SK-N-SH treated with all-trans-retinoic acid at 6 μM for 48 hours (cell line): ENCODE results near the gene IGSF9.

Experiments used
- ARNTL ChIP-seq: fragments of 450-650 bp; formaldehyde crosslinking; IDR thresholded peaks from 2 replicates; pipeline ENCODE4 v1.5.0; 2020; ENCODE audit warnings: low read depth, mild to moderate bottlenecking, moderate library complexity, borderline replicate concordance
- BACH2 ChIP-seq: fragments of 250-450 bp; sonication (Bioruptor Pico); IDR thresholded peaks from 2 replicates; pipeline ENCODE4 v1.9.0; 2021; ENCODE audit warnings: mild to moderate bottlenecking, borderline replicate concordance
- CSDC2 ChIP-seq: fragments of 250-450 bp; sonication (Bioruptor Pico); IDR thresholded peaks from 2 replicates; pipeline ENCODE4 v1.5.0; 2020; ENCODE audit warnings: mild to moderate bottlenecking, moderate library complexity
- CSRNP3 ChIP-seq: fragments of 250-450 bp; sonication (Bioruptor Pico); IDR thresholded peaks from 2 replicates; pipeline ENCODE4 v1.5.1; 2021; ENCODE audit warnings: mild to moderate bottlenecking, moderate library complexity
- ESRRG ChIP-seq: fragments of 250-450 bp; sonication (Bioruptor Pico); IDR thresholded peaks from 2 replicates; pipeline ENCODE4 v1.6.1; 2021; ENCODE audit warnings: mild to moderate bottlenecking
- OSR1 ChIP-seq: fragments of 250-450 bp; sonication (Bioruptor Pico); IDR thresholded peaks from 2 replicates; pipeline ENCODE4 v1.8.0; 2022; ENCODE audit warnings: moderate library complexity, mild to moderate bottlenecking, inconsistent platforms
- PATZ1 ChIP-seq: fragments of 250-450 bp; sonication (Bioruptor Pico); IDR thresholded peaks from 2 replicates; pipeline ENCODE4 v1.8.0; 2020; ENCODE audit warnings: mild to moderate bottlenecking, moderate library complexity, borderline replicate concordance
- ZFP3 ChIP-seq: fragments of 250-450 bp; sonication (Bioruptor Pico); IDR thresholded peaks from 2 replicates; pipeline ENCODE4 v1.5.0; 2020; ENCODE audit warnings: mild to moderate bottlenecking, moderate library complexity
- ZFP30 ChIP-seq: fragments of 450-650 bp; formaldehyde crosslinking; IDR thresholded peaks from 2 replicates; pipeline ENCODE4 v1.5.0; 2022; ENCODE audit warnings: mild to moderate bottlenecking, moderate library complexity
- ZNF70 ChIP-seq: fragments of 450-650 bp; formaldehyde crosslinking; IDR thresholded peaks from 2 replicates; pipeline ENCODE4 v1.5.0; 2020; ENCODE audit warnings: mild to moderate bottlenecking, moderate library complexity
- TF ChIP-seq, protein P1 (sequence below): fragments of 250-450 bp; sonication (Bioruptor Pico); IDR thresholded peaks from 2 replicates; pipeline ENCODE4 v1.5.1; 2020; ENCODE audit warnings: low read depth, mild to moderate bottlenecking, moderate library complexity
- TF ChIP-seq, protein P2 (sequence below): fragments of 250-450 bp; sonication (Bioruptor Pico); IDR thresholded peaks from 2 replicates; pipeline ENCODE4 v1.5.0; 2020; ENCODE audit warnings: mild to moderate bottlenecking, moderate library complexity

GRCh38 chr1:159900755-159901360 lies 44.6 kb downstream of the IGSF9 start:
- TF ChIP-seq ARNTL, result no peak
- no peak for TF ChIP-seq CSDC2
- no peak for TF ChIP-seq PATZ1
- TF ChIP-seq BACH2, result no peak
- TF ChIP-seq ZFP30, result no peak
- TF ChIP-seq, protein P1, sequence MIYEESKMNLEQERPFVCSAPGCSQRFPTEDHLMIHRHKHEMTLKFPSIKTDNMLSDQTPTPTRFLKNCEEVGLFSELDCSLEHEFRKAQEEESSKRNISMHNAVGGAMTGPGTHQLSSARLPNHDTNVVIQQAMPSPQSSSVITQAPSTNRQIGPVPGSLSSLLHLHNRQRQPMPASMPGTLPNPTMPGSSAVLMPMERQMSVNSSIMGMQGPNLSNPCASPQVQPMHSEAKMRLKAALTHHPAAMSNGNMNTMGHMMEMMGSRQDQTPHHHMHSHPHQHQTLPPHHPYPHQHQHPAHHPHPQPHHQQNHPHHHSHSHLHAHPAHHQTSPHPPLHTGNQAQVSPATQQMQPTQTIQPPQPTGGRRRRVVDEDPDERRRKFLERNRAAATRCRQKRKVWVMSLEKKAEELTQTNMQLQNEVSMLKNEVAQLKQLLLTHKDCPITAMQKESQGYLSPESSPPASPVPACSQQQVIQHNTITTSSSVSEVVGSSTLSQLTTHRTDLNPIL (CRISPR knock-in tag), result no peak
- no peak for TF ChIP-seq ESRRG (CRISPR knock-in tag)
- no peak for TF ChIP-seq ZNF70 (CRISPR knock-in tag)
- no peak for TF ChIP-seq ZFP3
- TF ChIP-seq, protein P2, sequence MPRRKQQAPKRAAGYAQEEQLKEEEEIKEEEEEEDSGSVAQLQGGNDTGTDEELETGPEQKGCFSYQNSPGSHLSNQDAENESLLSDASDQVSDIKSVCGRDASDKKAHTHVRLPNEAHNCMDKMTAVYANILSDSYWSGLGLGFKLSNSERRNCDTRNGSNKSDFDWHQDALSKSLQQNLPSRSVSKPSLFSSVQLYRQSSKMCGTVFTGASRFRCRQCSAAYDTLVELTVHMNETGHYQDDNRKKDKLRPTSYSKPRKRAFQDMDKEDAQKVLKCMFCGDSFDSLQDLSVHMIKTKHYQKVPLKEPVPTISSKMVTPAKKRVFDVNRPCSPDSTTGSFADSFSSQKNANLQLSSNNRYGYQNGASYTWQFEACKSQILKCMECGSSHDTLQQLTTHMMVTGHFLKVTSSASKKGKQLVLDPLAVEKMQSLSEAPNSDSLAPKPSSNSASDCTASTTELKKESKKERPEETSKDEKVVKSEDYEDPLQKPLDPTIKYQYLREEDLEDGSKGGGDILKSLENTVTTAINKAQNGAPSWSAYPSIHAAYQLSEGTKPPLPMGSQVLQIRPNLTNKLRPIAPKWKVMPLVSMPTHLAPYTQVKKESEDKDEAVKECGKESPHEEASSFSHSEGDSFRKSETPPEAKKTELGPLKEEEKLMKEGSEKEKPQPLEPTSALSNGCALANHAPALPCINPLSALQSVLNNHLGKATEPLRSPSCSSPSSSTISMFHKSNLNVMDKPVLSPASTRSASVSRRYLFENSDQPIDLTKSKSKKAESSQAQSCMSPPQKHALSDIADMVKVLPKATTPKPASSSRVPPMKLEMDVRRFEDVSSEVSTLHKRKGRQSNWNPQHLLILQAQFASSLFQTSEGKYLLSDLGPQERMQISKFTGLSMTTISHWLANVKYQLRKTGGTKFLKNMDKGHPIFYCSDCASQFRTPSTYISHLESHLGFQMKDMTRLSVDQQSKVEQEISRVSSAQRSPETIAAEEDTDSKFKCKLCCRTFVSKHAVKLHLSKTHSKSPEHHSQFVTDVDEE (CRISPR knock-in tag), result no peak
- TF ChIP-seq CSRNP3 (CRISPR knock-in tag), result no peak
- no peak for TF ChIP-seq OSR1 (CRISPR knock-in tag)
